Upper lobe of right lung (tissue), 1 donor: ENCODE data around the gene MAP2K2. TPM values are rescaled to one million over a fixed set of nuclear protein-coding genes. Genes with fewer than 3 reads are reported as not detected.

ENCODE experiments used
- ATAC-seq: fragments of 200-7000 bp; cut with Tn5 transposase; one replicate; pipeline ENCODE4 v1.9.1; 2020; ENCODE audit warnings: mild to moderate bottlenecking, moderate library complexity
- DNase-seq: peaks from one replicate; pipeline ENCODE4 v3.0.0-alpha.2; 2020
- H3K27ac ChIP-seq: fragments of 200-600 bp; one replicate; pipeline ENCODE4 v1.8.0; 2022
- H3K27me3 ChIP-seq: fragments of 200-600 bp; one replicate; pipeline ENCODE4 v1.8.0; 2022; ENCODE audit warnings: mild to moderate bottlenecking
- H3K36me3 ChIP-seq: fragments of 200-600 bp; one replicate; pipeline ENCODE4 v1.8.0; 2022
- H3K4me1 ChIP-seq: fragments of 200-600 bp; one replicate; pipeline ENCODE4 v1.8.0; 2022
- H3K4me3 ChIP-seq: fragments of 200-600 bp; one replicate; pipeline ENCODE4 v1.8.0; 2022; ENCODE audit warnings: mild to moderate bottlenecking
- H3K9me3 ChIP-seq: fragments of 200-600 bp; one replicate; pipeline ENCODE4 v1.8.0; 2022
- CTCF ChIP-seq: fragments of 200-600 bp; IDR thresholded peaks from one replicate; pipeline ENCODE4 v1.8.0; 2022; ENCODE audit warnings: antibody characterized with exemption
- intact Hi-C: fragments of 100-400 bp; cut with DNase I; formaldehyde crosslinking; loops from one replicate; pipeline ENCODE4 v1.11.0; 2022
- total RNA-seq: library from RNA; stranded (reverse); fragmentation: NEBNext Ultra II Directional; extraction: Animal tissue kit (Norgen Biotek cat#: 25700); gene quantifications from one replicate; pipeline ENCODE4 v1.2.1, GENCODE V29; 2021
- donor health status: DM: no; HTN: yes; CAD: no; lungs with severe emphysema.

The MAP2K2 gene
- total RNA-seq, 1 donor from 2014 or later: 110 TPM

GRCh38 chr19:4094291-4094690 is 29.6 kb downstream of the MAP2K2 start:
- H3K36me3 ChIP-seq: peaks cover 35% of the 10 kb centered on the region
- intact Hi-C loops: no loop called here

GRCh38 chr19:4093643-4094175 is 30.2 kb downstream of the MAP2K2 start:
- ATAC-seq (no peak), DNase-seq (no peak)
- Histone ChIP-seq H3K4me1 (no peaks in the 10 kb centered on the region), H3K27me3 (no peaks in the 10 kb centered on the region), H3K27ac (no peak overlapping the region), H3K36me3 (peaks cover 30% of the 10 kb centered on the region), H3K9me3 (no peaks in the 10 kb centered on the region), H3K4me3 (no peak overlapping the region)
- intact Hi-C loops: no loop called here
- TF ChIP-seq CTCF: no peak

More at GRCh38 chr19:4094291-4094690, 29.6 kb downstream of the MAP2K2 start:
- TF ChIP-seq CTCF: no peak
- no peak for ATAC-seq
- Histone ChIP-seq H3K4me3 (no peak overlapping the region), H3K9me3 (no peaks in the 10 kb centered on the region), H3K4me1 (no peaks in the 10 kb centered on the region), H3K27me3 (no peaks in the 10 kb centered on the region), H3K27ac (no peak overlapping the region)
- no peak for DNase-seq

- peak overlapping the region; percentile 31 for H3K4me3 ChIP-seq
- DNase-seq (peak; percentile 89), ATAC-seq (peak; percentile 86)
- no peak for TF ChIP-seq CTCF
- no peaks in the 10 kb centered on the region for H3K4me1 ChIP-seq
- H3K36me3 ChIP-seq: peaks cover 27% of the 10 kb centered on the region
- H3K27me3 ChIP-seq: no peaks in the 10 kb centered on the region
- intact Hi-C loops: no loop called here
- H3K27ac ChIP-seq: peak overlapping the region; percentile 68
- H3K9me3 ChIP-seq: no peaks in the 10 kb centered on the region
These were observed 33.3 kb downstream of the MAP2K2 start for GRCh38 chr19:4090356-4091220.

GRCh38 chr19:4089946-4090345 is 34.0 kb downstream of the MAP2K2 start:
- H3K27me3 ChIP-seq: no peaks in the 10 kb centered on the region
- no peaks in the 10 kb centered on the region for H3K4me1 ChIP-seq
- H3K36me3 ChIP-seq: peaks cover 27% of the 10 kb centered on the region
- ATAC-seq: no peak
- H3K4me3 ChIP-seq: peak overlapping the region; percentile 31
- DNase-seq: no peak
- H3K9me3 ChIP-seq: no peaks in the 10 kb centered on the region
- TF ChIP-seq CTCF: no peak
- peak overlapping the region; percentile 68 for H3K27ac ChIP-seq
- intact Hi-C loops: no loop called here

GRCh38 chr19:4089400-4089908 is 34.5 kb downstream of the MAP2K2 start:
- H3K4me1 ChIP-seq: peaks cover 1% of the 10 kb centered on the region
- H3K27ac ChIP-seq: peak overlapping the region; percentile 68
- no peaks in the 10 kb centered on the region for H3K9me3 ChIP-seq
- TF ChIP-seq CTCF: no peak
- intact Hi-C loops: no loop called here
- peaks cover 24% of the 10 kb centered on the region for H3K36me3 ChIP-seq
- peak overlapping the region; percentile 31 for H3K4me3 ChIP-seq
- no peaks in the 10 kb centered on the region for H3K27me3 ChIP-seq
- peak; percentile 85 for DNase-seq
- peak; percentile 80 for ATAC-seq
